ENCODE measurements around the gene GOSR1.
"Not testable (repeated sequence)": the region's sequence is repeated elsewhere in the genome, so short reads cannot be mapped to it uniquely, and the experiment has no call there.

GOSR1 gene

DNA sequence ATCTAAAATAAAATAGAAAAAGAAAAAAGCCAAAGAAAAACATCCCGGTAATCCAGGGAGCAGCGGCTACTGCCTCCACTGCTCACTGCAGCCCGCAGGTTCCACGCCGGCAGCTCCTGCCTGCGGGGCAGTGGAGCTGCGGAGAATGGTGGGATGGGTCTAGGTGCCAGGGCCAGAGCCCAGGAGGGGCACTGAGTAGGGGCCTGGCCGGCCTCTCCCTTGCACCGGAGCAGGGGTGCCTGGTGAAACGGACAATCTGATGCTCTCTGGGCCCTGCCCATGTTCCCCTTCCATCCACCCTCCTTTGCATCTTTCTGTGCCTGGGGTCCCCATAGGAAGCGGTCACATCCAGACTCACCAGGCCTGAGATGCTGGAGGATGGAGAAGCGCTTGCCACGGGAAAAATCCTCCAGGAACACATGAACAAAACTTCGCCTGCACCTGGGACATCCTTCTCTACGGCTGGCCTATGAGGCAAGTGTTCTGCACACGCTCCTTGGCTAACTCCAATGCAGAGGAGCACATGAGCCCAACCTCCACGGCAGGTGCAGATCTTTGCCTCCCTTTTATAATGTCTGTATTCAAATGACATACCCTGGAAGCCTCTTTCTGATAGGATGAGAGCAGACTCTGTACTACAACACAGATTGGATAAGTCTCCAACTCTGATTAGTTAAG is 98.6 kb downstream of the GOSR1 start:
- not testable (repeated sequence) for DNase-seq (ENCODE audit: low read depth in 2 of 2)

DNA sequence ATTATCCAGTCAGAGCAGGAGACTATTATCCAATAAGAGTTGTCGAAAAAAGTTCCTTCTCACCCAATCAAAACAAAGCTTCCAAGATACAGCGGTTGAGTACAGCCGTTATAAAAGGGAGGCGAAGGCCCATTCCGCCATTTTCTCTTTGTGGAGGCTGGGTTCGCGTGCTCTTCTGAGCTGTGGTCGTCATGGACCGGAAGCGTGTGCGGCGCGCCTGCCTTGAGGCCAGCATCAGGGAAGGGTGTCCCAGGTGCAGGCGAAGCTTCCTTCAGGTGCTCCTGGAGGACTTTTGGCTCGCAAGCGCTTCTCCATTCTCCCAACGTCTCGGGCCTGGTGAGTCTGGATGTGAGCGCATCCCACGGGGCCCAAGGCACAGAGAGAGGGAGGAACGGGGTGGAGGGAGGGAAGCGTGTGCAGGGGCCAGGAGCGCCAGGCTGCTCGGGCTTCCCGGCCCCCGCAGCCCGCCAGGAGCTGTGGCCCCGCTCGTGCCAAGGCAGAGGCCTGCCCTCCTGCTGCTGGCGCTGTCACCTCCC is 99.2 kb downstream of the GOSR1 start:
- no peak for DNase-seq (ENCODE audit: low read depth in 2 of 2)

All from stimulated activated CD8-positive, alpha-beta memory T cell treated with anti-CD3 and anti-CD28 coated beads, Interleukin-7, amount 100 ng/mL, for 4 hours (primary cell).